ENCODE results near the gene RTTN. TPM values are rescaled to one million over a fixed set of nuclear protein-coding genes. Genes with fewer than 3 reads are reported as not detected.

RTTN gene
- polyA plus RNA-seq, 1 donor from 2014 or later = 5.0 TPM

GRCh38 chr18:70047931-70048603 is 157.4 kb downstream of the RTTN start:
- Mint-ChIP-seq H3K9me3 (peaks cover 0 to 2% (median 2%) of the 10 kb centered on the region in 3 donors), H3K27ac (no peak overlapping the region), H3K27me3 (no peaks in the 10 kb centered on the region), H3K36me3 (peaks cover 10% of the 10 kb centered on the region), H3K4me1 (no peaks in the 10 kb centered on the region), H3K4me3 (no peak overlapping the region)

DNA sequence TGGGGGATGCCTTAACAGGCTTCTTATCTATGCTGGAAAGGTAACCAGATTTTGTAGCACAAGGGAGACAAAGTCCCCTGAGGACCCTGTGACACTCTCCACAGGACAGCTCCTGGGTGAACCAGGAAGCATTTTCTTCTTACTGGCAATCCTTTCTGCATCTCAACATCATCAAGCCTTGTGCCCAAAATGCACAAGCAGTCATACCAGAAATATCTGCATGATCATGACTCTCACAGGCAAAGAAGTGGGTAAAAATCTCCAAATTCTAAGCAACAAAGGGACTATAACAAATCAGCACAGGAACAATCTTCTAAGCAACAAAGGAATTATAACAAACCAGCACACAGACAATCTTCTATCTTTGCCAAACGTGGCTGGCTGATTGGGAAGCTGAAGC is 158.7 kb downstream of the RTTN start:
- peaks cover 10% of the 10 kb centered on the region for H3K36me3 Mint-ChIP-seq
- no peak overlapping the region for H3K4me3 Mint-ChIP-seq
- no peaks in the 10 kb centered on the region for H3K27me3 Mint-ChIP-seq
- no peaks in the 10 kb centered on the region for H3K4me1 Mint-ChIP-seq
- H3K27ac Mint-ChIP-seq = no peak overlapping the region
- H3K9me3 Mint-ChIP-seq = peaks cover 0 to 2% (median 2%) of the 10 kb centered on the region in 3 donors

DNA sequence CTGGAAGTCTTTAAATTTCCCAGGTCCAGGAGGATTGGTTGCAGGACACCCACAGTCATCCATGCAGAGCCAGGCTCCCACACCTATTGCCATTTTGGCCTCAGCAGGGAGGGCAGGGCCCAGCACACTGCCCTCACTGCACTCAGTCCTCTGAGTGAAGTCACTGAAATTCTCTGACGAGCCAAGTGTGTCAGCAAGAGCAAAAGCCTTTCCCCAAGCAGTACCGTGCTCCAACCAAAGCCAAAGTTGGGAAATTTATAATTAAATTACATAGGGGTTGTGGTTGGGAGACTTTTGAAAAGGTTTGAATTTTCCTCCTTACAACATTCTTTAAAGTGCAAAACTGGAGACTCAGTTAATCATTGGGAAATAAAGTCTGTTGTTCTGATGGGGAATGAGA is 159.3 kb downstream of the RTTN start:
- Mint-ChIP-seq H3K27me3 (no peaks in the 10 kb centered on the region), H3K4me1 (no peaks in the 10 kb centered on the region), H3K27ac (no peak overlapping the region), H3K4me3 (no peak overlapping the region), H3K36me3 (peaks cover 9% of the 10 kb centered on the region), H3K9me3 (peaks cover 0 to 2% (median 2%) of the 10 kb centered on the region in 3 donors)

DNA sequence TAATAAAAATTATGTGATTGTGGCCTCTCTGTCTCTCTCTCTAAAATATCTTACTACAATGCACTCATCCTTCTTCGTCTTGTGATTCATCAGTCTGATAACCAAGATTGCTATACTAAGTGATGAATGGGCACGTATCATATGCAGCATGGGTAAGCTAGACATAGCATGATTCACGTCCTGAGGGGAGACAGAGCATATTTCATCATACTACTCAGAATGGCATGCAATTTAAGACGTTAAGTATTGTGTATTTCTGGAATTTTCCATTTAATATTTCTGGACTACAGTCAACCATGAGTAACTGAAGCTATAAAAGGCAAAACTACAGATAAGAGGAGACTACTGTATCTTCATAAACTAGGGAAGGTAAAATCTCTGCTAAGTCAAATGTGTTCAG is 160.9 kb downstream of the RTTN start:
- H3K4me1 Mint-ChIP-seq = no peaks in the 10 kb centered on the region
- H3K27me3 Mint-ChIP-seq = no peaks in the 10 kb centered on the region
- no peak overlapping the region for H3K4me3 Mint-ChIP-seq
- no peak overlapping the region for H3K27ac Mint-ChIP-seq
- peaks cover 15% of the 10 kb centered on the region for H3K36me3 Mint-ChIP-seq
- H3K9me3 Mint-ChIP-seq = no peaks in the 10 kb centered on the region

GRCh38 chr18:70041459-70042050 is 163.9 kb downstream of the RTTN start:
- Mint-ChIP-seq H3K9me3 (no peaks in the 10 kb centered on the region), H3K27me3 (peaks cover 1% of the 10 kb centered on the region), H3K4me3 (no peak overlapping the region), H3K4me1 (peaks cover 5 to 9% (median 6%) of the 10 kb centered on the region in 3 donors), H3K27ac (no peak overlapping the region), H3K36me3 (peaks cover 16% of the 10 kb centered on the region)

- Mint-ChIP-seq H3K27me3 (peaks cover 1% of the 10 kb centered on the region), H3K36me3 (peaks cover 11% of the 10 kb centered on the region), H3K27ac (no peak overlapping the region), H3K9me3 (no peaks in the 10 kb centered on the region), H3K4me3 (no peak overlapping the region), H3K4me1 (peaks cover 7 to 15% (median 11%) of the 10 kb centered on the region in 3 donors)
These were observed 166.3 kb downstream of the RTTN start for GRCh38 chr18:70039186-70039585.

DNA sequence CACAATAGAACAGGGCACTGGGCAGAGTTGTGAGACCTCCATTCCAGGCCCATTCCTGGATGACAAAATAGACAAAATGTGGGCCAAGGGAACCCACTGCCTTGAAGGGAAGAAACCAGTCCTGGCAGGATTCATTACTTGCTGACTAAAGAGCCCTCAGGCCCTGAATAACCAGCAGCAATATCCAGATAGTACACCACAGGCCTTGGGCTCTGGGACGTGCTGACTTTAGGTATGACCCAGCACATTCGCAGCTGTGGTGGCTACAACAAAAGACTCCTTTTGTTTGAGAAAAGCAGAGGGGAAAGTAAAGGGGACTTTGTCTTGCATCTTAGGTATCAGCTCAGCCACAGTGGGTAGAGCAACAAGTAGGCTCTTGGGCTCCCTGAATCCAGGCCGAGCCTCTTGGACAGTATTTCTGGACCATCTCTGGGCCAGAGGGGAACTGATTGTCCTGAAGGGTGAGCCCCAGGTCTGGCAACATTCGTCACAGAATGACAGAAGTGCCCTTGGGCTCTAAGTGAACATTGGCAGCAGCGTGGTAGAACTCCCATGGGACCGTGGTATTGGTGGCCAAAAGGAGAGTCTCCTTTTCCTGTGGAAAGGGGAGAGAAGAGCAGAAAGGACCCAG is 167.9 kb downstream of the RTTN start:
- no peaks in the 10 kb centered on the region for H3K9me3 Mint-ChIP-seq
- peaks cover 1% of the 10 kb centered on the region for H3K27me3 Mint-ChIP-seq
- no peak overlapping the region for H3K4me3 Mint-ChIP-seq
- peaks cover 7 to 18% (median 11%) of the 10 kb centered on the region in 3 donors for H3K4me1 Mint-ChIP-seq
- H3K36me3 Mint-ChIP-seq = peaks cover 16% of the 10 kb centered on the region
- H3K27ac Mint-ChIP-seq = no peak overlapping the region

DNA sequence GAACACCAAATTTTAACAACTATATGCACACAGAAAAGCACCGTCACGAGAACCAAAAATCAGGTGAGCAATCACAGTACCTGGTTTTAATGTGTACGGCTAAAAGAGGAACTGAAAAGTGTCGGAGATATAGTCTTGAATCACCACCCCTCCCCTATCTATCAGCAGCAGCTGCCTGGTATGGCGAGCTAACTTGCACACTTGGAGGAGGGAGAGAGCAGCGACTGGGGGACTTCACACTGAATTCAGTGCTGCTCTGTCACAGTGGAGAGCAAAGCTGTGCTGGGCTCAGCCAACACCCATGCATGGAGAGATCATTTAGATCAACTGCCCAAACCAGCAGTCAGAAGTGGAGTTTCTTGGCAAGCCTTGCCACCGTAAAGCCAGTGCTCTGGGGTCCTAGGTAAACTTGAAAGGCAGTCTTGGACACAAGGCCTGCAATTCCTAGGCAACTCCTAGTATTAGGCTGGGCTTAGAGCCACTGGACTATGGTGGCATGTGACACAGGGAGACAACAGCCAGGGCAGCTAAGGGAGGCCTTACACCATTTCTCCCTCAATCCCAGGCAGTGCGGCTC is 168.6 kb downstream of the RTTN start:
- Mint-ChIP-seq H3K9me3 (no peaks in the 10 kb centered on the region), H3K27me3 (peaks cover 1% of the 10 kb centered on the region), H3K36me3 (peaks cover 16% of the 10 kb centered on the region), H3K4me1 (peaks cover 7 to 18% (median 11%) of the 10 kb centered on the region in 3 donors), H3K4me3 (peak overlapping the region in 2 of 4 donors; percentile 11 to 75), H3K27ac (peak overlapping the region in 2 of 3 donors; percentile 21 to 74)

DNA sequence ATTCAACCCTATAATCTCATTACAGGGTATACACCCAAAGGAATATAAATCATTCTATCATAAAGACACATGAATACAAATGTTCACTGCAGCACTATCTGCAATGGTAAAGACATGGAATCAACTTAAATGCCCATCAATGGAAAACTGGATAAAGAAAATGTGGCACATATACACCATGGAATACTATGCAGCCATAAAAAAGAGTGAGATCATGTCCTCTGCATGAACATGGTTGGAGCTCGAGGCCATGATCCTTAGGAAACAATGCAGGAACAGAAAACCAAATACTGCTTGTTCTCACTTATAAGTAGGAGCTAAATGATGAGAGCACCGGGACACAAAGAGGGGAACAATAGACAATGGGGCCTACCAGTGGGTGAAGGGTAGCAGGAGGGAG is 169.3 kb downstream of the RTTN start:
- Mint-ChIP-seq H3K9me3 (no peaks in the 10 kb centered on the region), H3K27ac (peak overlapping the region in 1 of 3 donors; percentile 21), H3K27me3 (peaks cover 1% of the 10 kb centered on the region), H3K4me3 (peak overlapping the region in 1 of 4 donors; percentile 75), H3K36me3 (peaks cover 16% of the 10 kb centered on the region), H3K4me1 (peaks cover 7 to 18% (median 11%) of the 10 kb centered on the region in 3 donors)

DNA sequence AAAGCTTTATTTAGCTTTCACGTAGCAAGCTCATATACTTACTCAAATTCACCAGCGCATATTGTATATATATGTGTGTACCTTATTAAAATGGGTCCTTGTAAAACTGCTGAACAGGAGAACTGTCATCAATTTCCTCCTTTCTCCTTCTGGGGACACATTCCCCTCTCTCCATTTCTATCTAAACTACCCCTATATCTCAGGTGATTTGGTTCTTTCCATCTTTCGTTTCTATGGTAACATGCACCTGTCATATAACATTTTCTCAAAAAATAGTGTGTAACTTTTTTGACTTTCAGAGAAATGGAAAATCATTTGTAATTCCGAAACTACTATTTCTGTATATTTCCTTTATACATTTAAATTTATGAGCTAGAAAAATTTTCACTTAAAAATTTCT is 174.3 kb downstream of the RTTN start:
- H3K36me3 Mint-ChIP-seq = peaks cover 9% of the 10 kb centered on the region
- no peaks in the 10 kb centered on the region for H3K27me3 Mint-ChIP-seq
- peaks cover 5 to 7% (median 6%) of the 10 kb centered on the region in 3 donors for H3K4me1 Mint-ChIP-seq
- no peaks in the 10 kb centered on the region for H3K9me3 Mint-ChIP-seq
- no peak overlapping the region for H3K4me3 Mint-ChIP-seq
- no peak overlapping the region for H3K27ac Mint-ChIP-seq

DNA sequence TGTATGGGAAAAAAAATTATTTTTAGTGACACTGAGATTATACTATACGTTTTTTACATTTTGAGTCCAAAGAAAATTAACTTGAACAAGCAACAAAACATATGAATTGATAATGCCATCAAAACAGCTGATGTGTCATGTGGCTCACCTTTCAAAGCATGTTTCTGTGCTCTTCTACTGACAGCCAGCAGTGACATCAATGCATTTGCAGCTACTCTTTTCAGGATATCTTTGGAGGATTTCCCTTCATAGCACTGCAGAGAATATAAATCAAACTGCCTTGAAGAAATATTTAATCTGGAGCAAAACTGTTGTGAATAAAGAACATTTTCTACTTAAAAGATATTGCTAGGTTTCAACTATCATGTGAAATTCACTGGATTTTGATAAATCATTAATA is 174.8 kb downstream of the RTTN start:
- H3K4me3 Mint-ChIP-seq = no peak overlapping the region
- no peak overlapping the region for H3K27ac Mint-ChIP-seq
- no peaks in the 10 kb centered on the region for H3K27me3 Mint-ChIP-seq
- H3K9me3 Mint-ChIP-seq = no peaks in the 10 kb centered on the region
- peaks cover 3 to 7% (median 5%) of the 10 kb centered on the region in 3 donors for H3K4me1 Mint-ChIP-seq
- H3K36me3 Mint-ChIP-seq = peaks cover 9% of the 10 kb centered on the region

DNA sequence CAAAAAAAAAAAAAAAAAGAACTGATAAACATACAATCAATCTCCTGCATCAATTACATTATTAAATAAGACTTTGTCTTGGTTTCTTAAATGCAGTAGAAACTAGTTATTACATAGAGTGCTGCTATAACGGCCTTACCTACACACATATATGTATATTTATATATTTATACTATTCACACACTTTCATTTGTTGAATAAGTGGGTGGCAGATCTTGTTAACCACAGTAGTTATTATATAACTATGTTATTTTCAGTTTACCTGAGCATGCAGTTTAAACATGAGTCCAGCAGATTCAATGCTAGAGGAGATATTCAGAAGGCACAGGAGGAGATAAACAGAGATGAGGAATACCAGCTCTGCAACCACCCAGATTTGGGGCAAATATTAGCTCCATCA is 176.3 kb downstream of the RTTN start:
- peaks cover 19% of the 10 kb centered on the region for H3K36me3 Mint-ChIP-seq
- H3K4me3 Mint-ChIP-seq = no peak overlapping the region
- H3K27me3 Mint-ChIP-seq = no peaks in the 10 kb centered on the region

DNA sequence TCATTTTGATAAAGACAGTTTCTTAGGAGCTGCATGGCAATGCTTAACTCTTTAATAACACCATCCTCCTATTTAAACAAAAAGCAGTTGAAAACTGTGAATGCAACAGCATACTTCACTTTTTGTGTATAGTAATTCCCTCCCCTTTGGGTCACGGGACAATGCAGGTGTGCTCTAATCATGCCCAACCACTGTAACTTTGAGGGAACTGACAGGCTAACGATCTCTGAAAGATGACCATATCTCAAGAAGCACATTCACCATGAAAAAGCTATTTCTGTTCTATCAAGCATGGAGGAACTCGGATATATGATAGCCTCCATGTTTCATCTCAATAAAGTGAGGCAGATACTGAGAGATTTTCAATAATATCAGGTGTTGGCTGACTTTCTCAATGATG is 176.8 kb downstream of the RTTN start:
- Mint-ChIP-seq H3K27me3 (no peaks in the 10 kb centered on the region), H3K4me1 (peaks cover 0 to 7% (median 5%) of the 10 kb centered on the region in 3 donors), H3K36me3 (peaks cover 21% of the 10 kb centered on the region), H3K27ac (no peak overlapping the region), H3K9me3 (no peaks in the 10 kb centered on the region), H3K4me3 (no peak overlapping the region)

More for the DNA sequence above, 176.3 kb downstream of the RTTN start:
- no peaks in the 10 kb centered on the region for H3K9me3 Mint-ChIP-seq
- H3K27ac Mint-ChIP-seq = no peak overlapping the region
- peaks cover 3 to 7% (median 5%) of the 10 kb centered on the region in 3 donors for H3K4me1 Mint-ChIP-seq

DNA sequence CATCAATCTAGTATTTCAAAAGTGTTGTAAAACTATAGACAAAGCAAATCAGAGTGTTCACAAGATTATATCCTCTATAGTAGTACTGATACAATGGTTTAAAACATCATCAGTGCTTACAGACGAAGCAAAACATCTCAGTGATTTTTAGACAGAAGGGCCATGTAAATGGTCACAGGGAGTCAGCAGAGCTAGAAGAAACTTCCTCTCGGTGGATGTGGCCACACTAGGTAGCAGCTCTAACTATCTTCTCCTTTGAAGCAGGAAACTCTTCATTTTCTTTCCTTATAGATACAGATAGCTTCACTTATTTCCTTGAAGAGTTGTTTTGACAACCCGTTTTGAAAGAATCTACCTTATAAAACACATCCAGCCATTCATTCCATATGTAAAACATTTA is 177.4 kb downstream of the RTTN start:
- no peaks in the 10 kb centered on the region for H3K9me3 Mint-ChIP-seq
- peaks cover 0 to 7% (median 5%) of the 10 kb centered on the region in 3 donors for H3K4me1 Mint-ChIP-seq
- H3K27ac Mint-ChIP-seq = no peak overlapping the region
- peaks cover 22% of the 10 kb centered on the region for H3K36me3 Mint-ChIP-seq
- H3K4me3 Mint-ChIP-seq = no peak overlapping the region
- no peaks in the 10 kb centered on the region for H3K27me3 Mint-ChIP-seq

DNA sequence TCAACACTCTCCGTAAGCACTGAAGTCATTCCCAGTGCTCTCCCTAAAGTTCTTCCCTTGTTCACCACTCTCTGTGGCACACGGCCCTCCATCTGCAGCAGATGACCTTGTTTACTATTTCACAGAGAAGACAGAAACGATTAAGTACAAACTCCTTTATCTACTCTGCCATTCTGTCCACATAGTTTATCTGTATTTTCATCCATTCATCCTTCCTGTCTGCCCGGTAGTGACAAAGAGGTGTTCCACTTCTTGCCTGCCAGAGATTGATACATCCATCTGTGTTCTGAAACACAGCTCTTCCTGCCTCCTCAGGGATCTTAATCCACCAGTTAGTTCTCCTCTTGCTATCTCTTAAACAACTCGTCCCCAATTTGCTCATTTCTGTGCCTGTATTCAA is 179.9 kb downstream of the RTTN start:
- no peak overlapping the region for H3K4me3 Mint-ChIP-seq
- peaks cover 0 to 7% (median 5%) of the 10 kb centered on the region in 3 donors for H3K4me1 Mint-ChIP-seq
- peaks cover 26% of the 10 kb centered on the region for H3K36me3 Mint-ChIP-seq
- no peaks in the 10 kb centered on the region for H3K9me3 Mint-ChIP-seq
- H3K27ac Mint-ChIP-seq = no peak overlapping the region
- H3K27me3 Mint-ChIP-seq = no peaks in the 10 kb centered on the region
